Cerebellar nuclear complex (tissue), 1 donor: ENCODE data around the gene CATSPERD.
"Not testable (repeated sequence)": the region's sequence is repeated elsewhere in the genome, so short reads cannot be mapped to it uniquely, and the experiment has no call there.

Experiments used
- DNase-seq, 2 experiments: peaks; one replicate each; lab custom pipeline; 2025; lab: John Stamatoyannopoulos, UW

Gene CATSPERD

DNA sequence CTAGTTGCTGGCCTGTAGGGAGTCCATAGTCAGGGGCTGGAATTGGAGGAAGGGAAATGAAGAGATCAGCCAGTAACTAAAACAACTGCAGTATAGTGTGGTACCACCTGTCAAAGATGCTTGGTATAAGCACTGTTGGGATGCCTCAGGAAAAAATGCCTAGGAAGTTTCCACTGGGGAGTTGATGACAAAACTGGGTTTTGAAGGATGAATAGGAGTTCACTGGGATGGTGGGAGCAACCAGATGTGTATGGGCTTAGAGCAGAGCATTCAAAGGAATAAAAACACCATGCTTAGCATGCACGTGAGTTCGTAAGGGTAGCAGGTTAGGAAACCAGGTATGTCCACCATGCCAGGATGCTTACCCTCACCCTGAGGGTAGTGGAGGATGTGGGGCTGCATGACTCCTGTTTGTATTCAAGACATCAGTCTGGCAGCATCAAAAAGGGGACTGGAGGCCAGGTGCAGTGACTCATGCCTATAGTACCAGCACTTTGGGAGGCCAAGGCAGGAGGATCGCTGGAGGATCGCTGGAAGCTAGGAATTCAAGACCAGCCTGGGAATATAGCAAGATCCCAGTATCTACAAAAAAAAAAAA lies 7.1 kb downstream of the CATSPERD start:
- DNase-seq: no peak

DNA sequence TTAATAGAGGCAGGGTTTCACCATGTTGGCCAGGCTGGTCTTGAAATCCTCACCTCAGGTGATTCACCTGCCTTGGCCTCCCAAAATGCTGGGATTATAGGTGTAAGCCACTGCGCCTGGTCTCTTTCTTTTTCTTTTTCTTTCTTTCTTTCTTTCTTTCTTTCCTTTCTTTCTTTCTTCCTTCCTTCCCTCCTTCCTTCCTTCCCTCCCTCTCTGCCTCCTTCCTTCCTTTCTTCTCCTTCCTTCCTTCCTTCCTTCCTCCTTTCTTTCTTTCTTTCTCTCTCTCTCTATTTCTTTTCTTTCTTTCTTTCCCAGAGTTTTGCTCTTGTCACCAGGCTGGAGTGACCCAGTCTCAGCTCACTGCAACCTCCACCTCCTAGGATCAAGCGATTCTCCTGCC lies 12.7 kb downstream of the CATSPERD start:
- DNase-seq: not testable (repeated sequence)

- no peak for DNase-seq
Measured at GRCh38 chr19:5738423-5738822, 18.0 kb downstream of the CATSPERD start.

GRCh38 chr19:5742051-5742450 lies 21.6 kb downstream of the CATSPERD start:
- DNase-seq: no peak

- DNase-seq: no peak
Measured at GRCh38 chr19:5743630-5744029, 23.2 kb downstream of the CATSPERD start.

GRCh38 chr19:5744999-5745398 lies 24.6 kb downstream of the CATSPERD start:
- not testable (repeated sequence) for DNase-seq

DNA sequence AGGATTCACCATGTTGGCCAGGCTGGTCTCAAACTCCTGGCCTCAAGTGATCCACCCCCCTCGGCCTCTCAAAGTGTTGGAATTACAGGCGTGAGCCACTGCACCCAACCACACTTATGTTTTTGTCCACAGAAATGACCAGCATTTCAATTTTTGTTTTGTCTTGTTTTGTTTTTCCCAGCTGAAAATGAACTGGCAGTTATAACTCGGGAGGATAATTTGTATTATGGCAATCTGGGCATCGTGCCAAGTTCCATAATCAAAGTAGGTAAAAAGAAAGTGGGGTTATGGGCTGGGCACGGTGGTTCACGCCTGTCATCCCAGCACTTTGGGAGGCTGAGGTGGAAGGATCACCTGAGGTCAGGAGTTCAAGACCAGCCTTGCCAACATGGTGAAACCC lies 28.5 kb downstream of the CATSPERD start:
- DNase-seq: not testable (repeated sequence)

GRCh38 chr19:5749505-5749904 lies 29.1 kb downstream of the CATSPERD start:
- no peak for DNase-seq

GRCh38 chr19:5751709-5752108 lies 31.3 kb downstream of the CATSPERD start:
- no peak for DNase-seq

GRCh38 chr19:5753743-5754142 lies 33.3 kb downstream of the CATSPERD start:
- no peak for DNase-seq

DNA sequence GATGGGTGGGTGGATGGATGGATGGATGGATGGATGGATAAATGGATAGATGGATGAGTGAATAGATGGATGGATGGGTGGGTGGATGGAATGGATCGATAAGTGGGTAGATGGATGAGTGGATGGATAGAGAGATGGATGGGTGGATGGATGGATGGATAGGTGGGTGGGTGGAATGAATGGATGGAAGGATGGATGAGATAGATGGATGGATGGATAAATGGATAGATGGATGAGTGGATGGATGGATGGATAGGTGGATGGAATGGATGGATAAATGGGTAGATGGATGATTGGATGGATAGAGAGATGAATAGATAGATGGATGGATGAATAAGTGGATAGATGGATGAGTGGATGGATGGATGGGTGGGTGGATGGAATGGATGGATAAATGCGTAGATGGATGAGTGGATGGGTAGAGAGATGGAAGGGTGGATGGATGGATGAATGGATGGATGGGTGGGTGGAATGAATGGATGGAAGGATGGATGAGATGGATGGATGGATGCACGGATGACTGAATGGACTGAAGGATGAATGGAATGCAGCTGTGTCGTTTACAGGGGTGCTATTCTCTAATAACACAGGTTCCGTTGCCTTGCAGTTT lies 42.3 kb downstream of the CATSPERD start:
- no peak for DNase-seq

GRCh38 chr19:5765220-5765619 lies 44.8 kb downstream of the CATSPERD start:
- DNase-seq: no peak

DNA sequence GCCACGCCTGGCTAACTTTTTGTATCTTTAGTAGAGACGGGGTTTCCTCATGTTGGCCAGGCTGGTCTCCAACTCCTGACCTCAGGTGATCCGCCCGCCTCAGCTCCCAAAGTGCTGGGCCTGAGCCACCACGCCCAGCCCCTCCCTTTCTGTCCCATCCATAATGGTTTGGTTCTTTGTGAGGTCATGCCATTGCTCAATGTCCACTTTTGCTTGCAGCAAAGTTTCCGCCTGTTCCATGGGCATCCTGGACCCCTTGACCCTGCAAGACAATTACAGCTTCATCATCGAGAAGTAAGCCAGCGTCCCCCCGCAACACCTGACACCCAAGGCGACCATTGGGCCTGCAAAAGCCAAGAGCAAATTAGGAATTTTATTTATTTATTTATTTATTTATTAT lies 47.5 kb downstream of the CATSPERD start:
- no peak for DNase-seq

GRCh38 chr19:5772416-5772815 lies 52.0 kb downstream of the CATSPERD start:
- no peak for DNase-seq

- no peak for DNase-seq
Measured at GRCh38 chr19:5773276-5773675, 52.8 kb downstream of the CATSPERD start.

GRCh38 chr19:5774921-5775320 lies 54.5 kb downstream of the CATSPERD start:
- no peak for DNase-seq

DNA sequence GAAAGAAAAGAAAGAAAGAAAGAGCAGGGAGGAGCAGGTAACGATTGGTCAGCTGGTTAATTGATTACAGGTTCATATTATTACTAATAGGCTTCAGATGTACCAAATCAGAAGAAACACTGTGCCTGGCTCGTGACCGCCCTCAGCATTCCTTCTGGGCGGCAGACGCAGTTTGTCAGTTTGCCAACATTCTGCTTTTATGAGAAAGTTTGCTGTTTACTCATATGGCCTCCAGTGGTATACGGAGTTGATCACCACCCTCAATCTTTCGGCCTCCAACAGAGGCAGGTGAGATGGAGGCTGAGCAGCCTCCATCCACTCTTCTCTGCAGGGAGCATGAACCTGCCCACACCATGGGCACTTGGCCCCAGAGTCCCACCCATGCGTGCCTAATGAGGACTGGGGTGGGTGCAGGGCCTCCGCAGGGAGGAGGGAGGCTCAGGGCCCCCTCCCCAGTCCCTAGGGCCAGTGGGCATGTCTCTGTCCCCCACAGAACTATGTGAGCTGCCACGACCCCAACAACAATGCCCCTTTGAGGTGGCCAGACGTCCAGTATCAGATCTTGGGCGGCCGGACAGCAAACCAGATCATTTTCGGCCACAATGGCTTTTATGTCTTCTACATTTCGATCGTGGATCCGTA lies 55.4 kb downstream of the CATSPERD start:
- DNase-seq: no peak

- no peak for DNase-seq
Measured at GRCh38 chr19:5778402-5778801, 58.0 kb downstream of the CATSPERD start.

DNA sequence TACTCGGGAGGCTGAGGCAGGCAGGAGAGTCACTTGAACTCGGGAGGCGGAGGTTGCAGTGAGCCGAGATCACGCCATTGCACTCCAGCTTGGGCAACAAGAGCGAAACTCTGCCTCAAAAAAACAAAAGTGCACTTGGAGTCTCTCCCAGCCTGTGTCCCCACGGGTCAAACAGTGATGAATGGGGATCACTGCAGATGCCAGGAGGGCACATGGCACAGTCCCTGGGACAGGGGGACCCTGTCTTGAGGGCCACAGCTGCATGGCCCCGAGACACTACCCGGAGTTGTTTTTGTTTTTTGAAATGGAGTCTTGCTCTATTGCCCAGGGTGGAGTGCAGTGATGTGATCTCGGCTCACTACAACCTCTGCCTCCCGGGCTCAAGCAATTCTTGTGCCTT lies 60.5 kb downstream of the CATSPERD start:
- not testable (repeated sequence) for DNase-seq

GRCh38 chr19:5782322-5782721 lies 61.9 kb downstream of the CATSPERD start:
- no peak for DNase-seq

- DNase-seq: no peak
Measured at GRCh38 chr19:5782945-5783919, 62.8 kb downstream of the CATSPERD start.

- no peak for DNase-seq
Measured at GRCh38 chr19:5784581-5785147, 64.2 kb downstream of the CATSPERD start, which contains the start of gene PRR22. TSS of gene PRR22 (minus strand) at chr19:5784746. CDS start at chr19:5784660, 86 bp downstream.
